GM19193 (cell line): Measurements from ENCODE around the gene KMT2E.

Experiments
- POLR2A ChIP-seq: IDR thresholded peaks from 4 replicates; pipeline ENCODE4 v1.6.1; 2011; ENCODE audit not compliant: insufficient read depth, insufficient read length; ENCODE audit errors: extremely low read depth

The KMT2E gene

GRCh38 chr7:105032553-105033214, 18.7 kb downstream of the KMT2E start:
- TF ChIP-seq POLR2A, result no peak

GRCh38 chr7:105035349-105035748, 21.3 kb downstream of the KMT2E start:
- TF ChIP-seq POLR2A, result no peak

- no peak for TF ChIP-seq POLR2A
Observed at GRCh38 chr7:105036217-105037168, 22.5 kb downstream of the KMT2E start.

- TF ChIP-seq POLR2A, result no peak
Observed at GRCh38 chr7:105037319-105037718, 23.3 kb downstream of the KMT2E start.

GRCh38 chr7:105044449-105045070, 30.6 kb downstream of the KMT2E start:
- no peak for TF ChIP-seq POLR2A

GRCh38 chr7:105046414-105046813, 32.4 kb downstream of the KMT2E start:
- TF ChIP-seq POLR2A, result no peak

- TF ChIP-seq POLR2A, result no peak
Observed at GRCh38 chr7:105047932-105048331, 33.9 kb downstream of the KMT2E start.

- no peak for TF ChIP-seq POLR2A
Observed at GRCh38 chr7:105050493-105050892, 36.5 kb downstream of the KMT2E start.

- TF ChIP-seq POLR2A, result no peak
Observed at GRCh38 chr7:105055084-105055483, 41.1 kb downstream of the KMT2E start.

- TF ChIP-seq POLR2A, result no peak
Observed at GRCh38 chr7:105055621-105056020, 41.6 kb downstream of the KMT2E start.

GRCh38 chr7:105057472-105057871, 43.5 kb downstream of the KMT2E start:
- no peak for TF ChIP-seq POLR2A

- TF ChIP-seq POLR2A, result no peak
Observed at GRCh38 chr7:105060437-105060836, 46.4 kb downstream of the KMT2E start.

- no peak for TF ChIP-seq POLR2A
Observed at GRCh38 chr7:105060923-105061322, 46.9 kb downstream of the KMT2E start.

- no peak for TF ChIP-seq POLR2A
Observed at GRCh38 chr7:105065104-105065503, 51.1 kb downstream of the KMT2E start.

- TF ChIP-seq POLR2A, result no peak
Observed at GRCh38 chr7:105067691-105068090, 53.7 kb downstream of the KMT2E start.
